NCI-H748 treated with DMSO at 0.1 percent for 48 hours (cell line): Measurements from ENCODE around the gene EVC.

Experiments
- DNase-seq: peaks from one replicate; lab custom pipeline; 2025; lab: John Stamatoyannopoulos, UW

Gene EVC

GRCh38 chr4:5755161-5755560 is 44.2 kb downstream of the EVC start:
- no peak for DNase-seq

DNA sequence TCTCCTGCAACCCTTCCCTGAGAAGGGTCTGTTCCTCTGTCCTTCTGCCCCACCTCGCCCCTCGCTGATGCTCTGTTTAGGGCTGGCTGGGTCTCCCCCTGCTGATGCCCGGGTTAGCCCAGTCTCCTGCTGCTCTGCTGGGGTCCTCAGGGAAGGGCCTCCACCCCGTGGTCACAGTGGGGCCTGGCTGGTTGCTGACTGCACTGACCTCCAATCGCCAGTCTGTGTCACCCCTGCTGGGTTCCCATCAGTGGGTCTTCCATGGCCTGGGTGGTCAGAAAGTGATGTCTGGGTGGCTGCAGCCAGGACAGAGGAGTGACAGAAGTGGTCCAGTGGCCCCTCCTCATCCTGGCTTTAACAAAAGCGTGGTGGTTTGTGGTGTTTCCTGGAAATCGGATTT is 44.7 kb downstream of the EVC start:
- DNase-seq = no peak

DNA sequence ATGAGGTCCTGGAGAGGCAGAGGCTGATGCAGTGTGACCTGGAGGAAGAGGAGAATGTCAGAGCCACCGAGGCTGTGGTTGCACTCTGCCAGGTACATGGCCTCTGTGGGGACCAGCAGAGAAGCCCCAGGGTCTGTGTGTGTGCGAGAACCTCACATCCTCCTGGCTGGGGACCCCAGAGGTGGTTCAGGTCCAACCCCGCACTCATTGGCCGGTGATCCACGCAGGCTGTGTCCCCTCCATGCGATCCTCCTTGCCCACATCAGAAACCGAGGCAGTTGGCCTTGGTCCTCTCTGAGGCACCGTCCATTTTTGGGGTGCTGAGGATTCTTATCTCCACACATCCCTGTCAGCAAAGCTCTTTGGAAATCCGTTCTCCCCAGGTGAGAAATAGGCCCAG is 45.3 kb downstream of the EVC start:
- DNase-seq = no peak

- no peak for DNase-seq
Observed at GRCh38 chr4:5757091-5757490, 46.1 kb downstream of the EVC start.

DNA sequence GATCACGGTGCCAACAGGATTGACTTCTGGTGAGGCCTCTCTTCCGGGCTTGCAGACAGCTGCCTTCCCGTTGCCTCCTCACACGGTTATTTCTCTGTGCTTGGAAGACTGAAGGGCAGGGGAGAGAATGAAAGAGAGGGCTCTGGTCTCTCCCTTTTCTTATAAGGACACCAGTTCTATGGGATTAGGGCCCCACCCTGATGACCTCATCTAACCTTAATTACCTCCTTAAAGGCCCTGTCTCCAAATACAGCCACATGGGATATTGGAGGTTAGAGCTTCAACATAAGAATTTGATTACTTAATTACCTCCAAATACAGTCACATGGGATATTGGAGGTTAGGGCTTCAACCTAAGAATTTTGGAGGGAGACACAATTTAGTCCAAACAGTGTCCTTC is 46.5 kb downstream of the EVC start:
- DNase-seq = no peak

- DNase-seq = no peak
Observed at GRCh38 chr4:5757954-5758353, 47.0 kb downstream of the EVC start.

DNA sequence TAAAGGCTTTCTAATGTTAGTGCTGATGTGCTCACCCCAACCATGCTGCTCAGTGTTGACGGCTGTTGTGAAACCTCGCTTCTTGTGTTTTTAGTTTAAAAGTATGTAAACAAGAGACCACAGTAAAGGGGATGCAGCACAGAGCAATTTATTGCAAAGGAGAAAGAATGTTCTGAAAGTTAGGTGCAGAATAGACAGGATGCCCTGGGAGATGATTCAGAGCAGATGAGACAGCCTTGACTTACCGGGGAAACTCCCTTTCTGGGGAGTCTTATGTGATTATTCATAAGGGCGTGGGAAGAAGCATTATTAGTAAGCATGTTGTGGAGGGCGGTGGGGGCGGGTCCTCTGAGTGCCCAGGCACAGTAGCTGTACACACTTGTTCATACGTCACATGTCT is 47.7 kb downstream of the EVC start:
- DNase-seq = no peak

DNA sequence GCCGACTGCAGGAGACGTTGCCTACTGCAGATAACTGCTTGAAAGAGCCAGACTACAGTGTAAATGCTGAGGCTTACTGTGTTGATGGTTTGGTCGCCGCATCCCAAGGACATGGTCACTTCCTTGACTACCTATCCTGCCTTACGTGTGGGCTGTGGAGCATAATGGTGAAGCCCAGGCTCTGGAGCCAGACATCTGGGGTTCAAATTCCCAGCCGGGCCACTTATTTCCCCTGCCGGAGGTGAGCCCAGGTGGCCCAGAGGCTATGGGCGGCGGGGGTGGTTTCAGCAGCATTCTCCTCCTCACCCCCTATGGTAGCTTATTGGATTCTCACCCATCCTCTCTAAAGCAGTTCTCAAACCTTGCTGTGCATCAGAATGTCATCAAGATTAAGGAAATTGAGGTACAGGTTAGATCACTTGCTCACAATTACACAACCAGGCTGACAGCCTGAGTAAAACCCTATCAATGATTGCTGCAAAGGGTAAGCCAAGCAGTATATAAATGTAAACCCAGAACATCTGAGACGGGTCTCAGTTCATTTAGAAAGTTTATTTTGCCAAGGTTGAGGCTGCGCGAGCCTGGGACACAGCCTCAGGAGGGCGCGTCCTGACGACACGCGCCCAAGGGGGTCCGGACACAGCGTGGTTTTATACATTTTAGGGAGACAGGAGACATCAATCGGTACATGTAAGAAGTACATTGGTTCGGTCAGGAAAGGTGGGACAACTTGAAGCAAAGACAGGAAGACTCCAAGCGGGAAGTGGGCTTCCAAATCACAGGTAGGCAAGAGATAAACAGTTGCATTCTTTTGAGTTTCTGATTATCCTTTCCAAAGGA is 48.5 kb downstream of the EVC start:
- DNase-seq = no peak

DNA sequence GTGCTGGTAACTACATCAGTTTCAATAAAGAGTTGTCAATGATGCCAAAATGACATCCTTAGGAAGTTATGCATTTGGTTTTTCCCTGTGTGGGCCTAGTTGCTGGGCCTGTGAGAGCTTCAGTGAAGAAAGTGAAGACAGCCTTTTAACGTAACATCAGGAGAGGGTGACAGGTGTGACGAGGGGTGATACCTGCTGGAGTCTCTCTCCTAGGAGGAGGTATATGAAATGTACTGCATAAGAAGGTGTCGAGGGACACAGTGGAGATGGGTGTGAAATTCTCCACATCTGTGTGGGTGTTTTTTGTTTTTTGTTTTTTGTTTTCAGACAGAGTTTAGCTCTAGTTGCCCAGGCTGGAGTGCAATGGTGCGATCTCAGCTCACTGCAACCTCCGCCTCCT is 49.2 kb downstream of the EVC start:
- DNase-seq = no peak

GRCh38 chr4:5760936-5761480 is 50.0 kb downstream of the EVC start:
- no peak for DNase-seq

DNA sequence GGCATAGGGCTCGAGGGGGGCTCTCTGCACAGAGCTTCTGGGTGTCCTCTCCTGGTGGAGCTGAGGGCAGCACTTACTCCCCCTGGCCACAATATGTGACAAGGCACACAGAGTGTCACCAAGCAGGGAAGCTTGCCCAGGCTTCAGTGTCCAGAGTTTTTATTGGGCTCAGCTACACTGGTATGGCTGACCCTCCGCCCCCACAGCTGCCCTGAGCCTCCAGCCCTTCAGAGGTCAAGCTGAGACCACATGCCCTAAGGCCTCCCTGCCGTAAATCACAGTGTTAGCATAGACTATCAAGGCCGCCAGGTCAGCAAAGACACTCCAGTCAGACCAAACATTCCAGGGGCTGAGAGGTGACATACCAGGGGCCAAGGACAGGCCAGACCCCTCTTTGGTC is 59.0 kb downstream of the EVC start:
- no peak for DNase-seq

- DNase-seq = no peak
Observed at GRCh38 chr4:5772528-5773270, 61.7 kb downstream of the EVC start.

DNA sequence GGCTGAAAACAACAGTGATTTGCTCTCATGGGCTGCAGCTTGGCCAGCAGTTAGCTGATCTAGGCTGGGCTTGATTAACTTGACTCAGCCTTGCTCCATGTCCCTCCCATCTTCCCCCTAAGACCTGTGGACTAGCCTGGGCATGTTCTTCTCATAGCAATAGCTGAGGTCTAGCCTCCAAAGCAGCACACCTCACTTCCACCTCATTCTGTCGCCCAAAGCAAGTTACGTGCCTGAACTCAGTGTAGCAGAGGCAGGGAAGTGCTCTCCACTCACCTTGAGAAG is 62.2 kb downstream of the EVC start:
- no peak for DNase-seq

GRCh38 chr4:5774416-5775036 is 63.5 kb downstream of the EVC start:
- DNase-seq = no peak

DNA sequence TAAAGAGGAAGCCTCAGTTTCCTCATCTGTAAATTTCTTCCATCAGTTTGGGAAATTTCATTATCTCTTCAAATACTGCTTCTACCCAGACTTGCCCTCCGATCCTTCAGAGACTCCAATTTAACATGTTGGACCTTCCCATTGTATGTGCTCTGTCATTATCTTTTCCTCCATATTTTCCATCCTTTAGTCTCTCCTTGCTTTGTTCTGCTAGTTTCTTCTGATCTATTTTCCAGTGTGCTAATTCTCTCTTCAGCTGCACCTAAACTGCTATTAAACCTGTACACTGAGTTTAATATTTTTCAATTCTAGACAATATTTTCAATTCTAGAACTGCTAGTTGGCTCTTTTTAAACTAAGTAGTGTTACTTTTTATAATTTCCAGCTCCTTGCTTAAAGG is 65.5 kb downstream of the EVC start:
- no peak for DNase-seq

GRCh38 chr4:5780831-5781480 is 70.0 kb downstream of the EVC start:
- DNase-seq = no peak

GRCh38 chr4:5781691-5782090 is 70.7 kb downstream of the EVC start:
- DNase-seq = no peak

GRCh38 chr4:5782829-5783476 is 72.0 kb downstream of the EVC start:
- DNase-seq = no peak

- DNase-seq = no peak
Observed at GRCh38 chr4:5783486-5783885, 72.5 kb downstream of the EVC start.

- DNase-seq = no peak
Observed at GRCh38 chr4:5784021-5784420, 73.0 kb downstream of the EVC start.

- DNase-seq = no peak
Observed at GRCh38 chr4:5784960-5785611, 74.1 kb downstream of the EVC start.
